GM21786 (cell line): ENCODE results near the gene FHOD1.

Experiments
- ATAC-seq: cut with Tn5 transposase; IDR thresholded peaks from one replicate; pipeline ENCODE4 v1.9.1; 2021; ENCODE audit not compliant: unreplicated experiment

The FHOD1 gene

DNA sequence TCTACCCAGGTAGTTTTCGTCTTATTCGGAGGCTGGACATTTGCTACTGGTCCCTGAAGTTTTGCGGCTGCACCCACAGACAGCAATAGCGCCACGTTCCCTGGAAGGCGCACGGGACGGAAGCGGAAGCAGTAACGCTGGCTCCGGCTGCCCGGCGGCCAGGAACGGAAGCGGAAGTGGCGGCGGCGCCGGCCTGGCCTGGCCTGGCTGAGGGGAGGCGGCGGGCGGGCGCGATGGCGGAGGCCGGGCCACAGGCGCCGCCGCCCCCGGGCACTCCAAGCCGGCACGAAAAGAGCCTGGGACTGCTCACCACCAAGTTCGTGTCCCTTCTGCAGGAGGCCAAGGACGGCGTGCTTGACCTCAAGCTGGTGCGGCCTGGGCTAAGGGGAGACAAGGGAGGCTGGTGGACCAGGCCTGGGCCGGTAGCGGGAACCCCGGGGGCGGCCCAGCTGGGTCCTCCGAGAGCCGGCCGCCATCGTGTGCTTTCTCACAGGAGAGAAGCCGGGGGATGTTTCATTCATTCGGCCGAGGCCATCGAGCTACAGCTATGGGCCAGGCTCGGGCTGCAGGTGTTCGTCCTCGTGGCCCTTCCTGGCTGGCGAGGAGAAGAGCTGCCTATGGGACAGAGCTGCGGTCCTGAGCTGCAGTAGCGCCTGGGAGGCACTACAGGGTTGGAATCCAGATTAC, 55.1 kb downstream of the FHOD1 start, which contains the start of gene E2F4:
E2F4 (plus strand) TSS at position 161 of the 687 bp plus-strand sequence; CDS start at position 234, 73 bp downstream.
- peak; percentile 93 for ATAC-seq

DNA sequence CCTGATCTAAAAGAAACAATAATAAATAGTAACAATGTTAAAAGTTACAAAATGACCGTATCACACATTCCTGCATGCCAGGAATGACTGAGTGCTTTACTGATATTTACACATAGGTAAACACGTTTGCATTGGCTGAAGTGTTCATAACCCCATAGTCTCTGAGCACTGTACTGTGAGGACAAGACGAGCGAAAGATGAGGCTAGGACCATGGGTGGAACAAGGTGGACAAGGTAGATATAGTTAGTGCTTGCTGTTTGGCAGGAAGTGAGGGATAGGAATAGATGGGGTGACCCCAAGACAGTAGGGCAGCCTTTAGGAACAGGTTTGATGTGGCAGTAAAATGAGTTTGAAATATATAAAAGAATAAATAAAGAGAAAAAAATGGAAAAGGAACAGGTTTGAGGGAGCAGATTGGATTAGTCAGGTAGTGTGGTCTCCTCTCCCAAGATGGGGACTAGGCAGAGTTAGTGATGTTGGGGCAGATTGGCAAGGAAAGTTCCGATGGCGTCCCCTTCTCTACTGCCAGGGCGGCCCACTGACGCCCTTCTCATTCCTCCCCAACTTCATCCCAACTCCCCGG, 55.8 kb downstream of the FHOD1 start:
- no peak for ATAC-seq

DNA sequence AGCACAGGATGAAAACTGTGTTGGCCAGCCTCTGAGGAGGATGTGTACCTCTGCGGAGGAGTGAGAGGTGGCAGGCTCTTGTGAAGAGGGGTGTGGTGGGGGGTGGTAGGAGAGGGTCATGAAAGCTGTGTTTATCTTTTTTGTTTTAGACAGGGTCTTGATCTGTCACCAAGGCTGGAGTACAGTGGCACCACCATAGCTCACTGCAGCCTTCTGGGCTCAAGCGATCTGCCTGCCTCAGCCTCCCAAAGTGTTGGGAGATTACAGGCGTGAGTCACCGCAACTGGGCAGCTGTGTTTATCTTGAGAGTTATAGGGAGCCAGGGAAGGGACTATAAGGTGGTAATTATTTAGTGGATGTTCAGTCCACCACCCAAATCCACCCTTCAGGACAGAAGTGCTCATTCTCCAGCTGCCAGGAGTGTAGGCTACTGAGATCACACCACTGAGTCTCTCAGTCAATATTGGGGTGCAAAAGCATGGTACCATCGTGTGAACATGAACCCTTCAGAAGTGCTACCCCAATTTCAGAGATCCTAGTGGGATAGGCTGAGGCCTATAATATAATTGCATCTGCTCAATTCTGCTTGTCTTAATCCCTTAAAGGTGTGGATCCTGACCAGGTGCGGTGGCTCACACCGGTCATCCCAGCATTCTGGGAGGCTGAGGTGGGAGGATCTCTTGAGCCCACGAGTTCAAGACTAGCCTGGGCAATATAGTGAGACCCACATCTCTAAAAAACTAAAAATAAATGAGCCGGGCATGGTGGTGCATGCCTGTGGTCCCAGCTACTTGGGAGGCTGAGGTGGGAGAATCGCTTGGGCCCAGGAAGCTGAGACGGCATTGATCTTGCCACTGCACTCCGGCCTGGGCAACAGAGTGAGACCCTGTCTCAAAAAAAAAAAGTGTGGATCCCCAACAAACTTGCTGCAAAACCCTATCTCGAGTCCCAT, 56.6 kb downstream of the FHOD1 start:
- ATAC-seq = no peak

DNA sequence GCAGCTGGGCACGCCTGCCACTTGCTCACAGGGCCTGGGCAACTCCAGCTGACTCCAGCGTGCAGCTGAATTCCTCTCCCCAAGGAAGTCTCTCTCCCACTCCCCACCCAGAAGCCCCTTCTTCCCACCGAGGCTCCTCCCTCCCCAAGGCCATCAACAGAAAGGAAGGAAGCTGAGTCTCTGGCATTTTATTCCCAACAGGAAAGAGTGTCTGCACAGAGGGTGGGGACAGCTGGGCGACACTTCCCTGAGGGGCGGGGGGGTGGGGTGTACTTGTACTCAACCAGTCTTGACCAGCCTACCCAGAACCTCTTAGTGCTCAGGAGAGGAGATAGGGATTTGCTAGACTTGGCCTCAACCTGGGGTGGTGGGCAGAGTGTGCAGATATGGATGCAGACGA, 57.2 kb downstream of the FHOD1 start, which contains the start of gene EXOC3L1:
EXOC3L1 (minus strand) TSS at position 96 of the 400 bp plus-strand sequence. CDS start 460 bp downstream, outside the sequence.
- no peak for ATAC-seq

DNA sequence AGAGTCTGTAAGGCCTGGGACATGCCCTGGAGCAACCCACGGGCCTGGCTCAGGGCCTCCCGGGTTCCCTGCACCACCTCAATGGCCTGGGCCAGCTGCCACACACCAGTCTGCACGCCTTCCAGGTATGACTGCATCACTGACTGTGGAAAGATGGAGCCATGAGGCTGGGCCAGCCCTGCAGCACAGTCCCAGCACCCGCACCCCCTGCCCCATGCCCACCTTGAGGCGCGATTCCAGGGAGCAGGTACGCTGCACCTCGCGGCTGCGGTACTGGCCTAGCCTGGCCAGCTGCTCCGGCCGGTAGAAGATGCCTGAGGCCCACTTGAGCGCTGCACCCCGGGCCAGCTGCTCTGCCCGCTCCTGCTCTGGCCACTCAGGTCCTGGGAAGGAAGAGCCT, 58.5 kb downstream of the FHOD1 start:
- ATAC-seq = no peak

DNA sequence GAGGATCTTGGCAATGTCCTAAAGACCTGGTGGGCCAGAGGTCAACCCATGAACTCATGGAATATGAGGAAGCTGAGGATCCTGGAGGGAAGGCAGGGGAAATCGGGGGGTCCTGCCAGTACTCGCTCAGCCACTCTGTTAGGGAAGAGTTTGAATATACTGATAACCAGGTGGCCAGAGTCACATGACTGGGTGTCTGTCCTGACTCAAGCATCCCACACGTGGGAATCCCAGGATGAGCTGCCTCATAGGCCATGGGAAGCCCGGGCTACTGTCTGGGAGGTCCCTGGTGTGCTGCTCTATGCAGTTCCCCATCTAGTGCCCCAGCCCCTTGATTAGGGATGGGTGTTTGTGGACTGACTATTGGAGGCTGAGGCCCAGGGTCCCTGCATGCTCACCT, 59.0 kb downstream of the FHOD1 start:
- no peak for ATAC-seq

DNA sequence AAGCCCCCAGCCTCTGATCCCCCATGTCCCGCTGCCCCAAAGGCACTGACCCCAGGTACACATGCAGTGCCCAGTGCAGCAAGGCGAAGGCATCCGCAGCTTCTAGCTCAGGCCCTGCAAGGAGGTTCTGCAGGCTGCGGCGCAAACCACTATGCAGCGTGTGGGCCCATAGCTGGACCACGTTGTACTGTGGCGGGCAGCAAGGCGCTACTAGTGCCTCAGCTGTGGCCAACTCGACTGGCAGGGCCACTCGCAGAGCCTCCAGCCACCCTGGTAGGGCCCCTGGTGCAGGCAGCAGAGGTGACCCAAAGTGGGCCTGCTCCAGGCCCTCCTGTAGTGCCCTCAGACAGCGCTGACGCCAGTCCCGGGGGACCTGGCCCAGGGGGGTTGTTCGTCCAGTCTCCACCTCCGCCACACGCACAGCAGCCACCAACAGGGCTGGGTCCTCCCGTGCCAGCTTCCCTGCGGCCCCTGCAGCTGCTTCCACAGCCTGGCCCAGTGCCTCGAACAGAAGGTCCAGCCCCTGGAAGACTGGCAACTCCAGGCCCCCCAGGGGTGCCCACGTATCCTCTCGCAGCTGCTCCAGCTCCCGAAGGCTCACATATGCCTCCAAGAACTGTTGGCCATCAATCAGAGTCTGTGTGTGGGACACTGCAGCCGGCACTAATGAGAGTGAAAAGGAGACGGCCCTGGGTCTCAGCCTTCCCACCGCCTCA, 59.9 kb downstream of the FHOD1 start:
- ATAC-seq = no peak

DNA sequence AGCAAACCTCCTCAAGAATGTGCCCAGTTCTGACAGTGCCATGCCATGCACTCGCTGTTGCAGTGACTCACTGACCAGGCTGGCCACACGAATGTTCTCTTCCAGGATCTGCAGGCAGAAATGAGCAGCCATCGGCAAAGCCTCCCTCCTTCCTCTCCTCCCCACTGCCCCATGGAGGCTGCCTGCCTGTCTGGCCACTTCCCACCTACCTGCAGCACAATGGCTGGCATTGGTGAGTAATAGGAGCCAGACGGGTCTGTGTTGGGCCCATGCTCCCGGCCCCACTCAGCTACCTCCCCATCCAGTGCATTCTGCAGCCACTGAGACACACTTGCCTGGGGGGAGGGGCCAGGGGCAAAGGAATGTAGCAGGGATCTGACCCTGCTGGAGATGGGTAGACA, 60.7 kb downstream of the FHOD1 start:
- no peak for ATAC-seq

DNA sequence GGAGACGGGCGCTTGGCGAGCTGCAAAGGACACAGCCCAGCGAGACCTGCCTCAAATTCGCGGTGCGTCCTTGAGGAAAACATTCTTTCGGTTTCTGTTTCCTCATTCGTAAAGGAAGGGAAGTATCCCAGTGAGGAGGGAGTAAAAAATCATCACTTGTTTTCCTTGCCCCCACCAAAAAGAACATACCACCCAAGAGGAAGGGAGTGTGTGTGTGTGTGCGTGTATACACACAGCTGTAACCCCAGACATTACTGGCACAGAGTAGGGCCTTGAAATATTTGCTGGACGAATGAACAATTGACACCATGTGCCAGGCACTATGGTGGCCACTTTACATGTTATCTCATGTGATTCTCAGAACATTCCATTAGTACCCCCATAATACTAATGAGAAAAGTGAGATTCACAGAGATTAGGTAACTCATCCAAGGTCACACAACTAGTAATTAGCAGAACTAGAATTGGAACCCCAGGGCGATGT, 61.6 kb downstream of the FHOD1 start:
- ATAC-seq = no peak

DNA sequence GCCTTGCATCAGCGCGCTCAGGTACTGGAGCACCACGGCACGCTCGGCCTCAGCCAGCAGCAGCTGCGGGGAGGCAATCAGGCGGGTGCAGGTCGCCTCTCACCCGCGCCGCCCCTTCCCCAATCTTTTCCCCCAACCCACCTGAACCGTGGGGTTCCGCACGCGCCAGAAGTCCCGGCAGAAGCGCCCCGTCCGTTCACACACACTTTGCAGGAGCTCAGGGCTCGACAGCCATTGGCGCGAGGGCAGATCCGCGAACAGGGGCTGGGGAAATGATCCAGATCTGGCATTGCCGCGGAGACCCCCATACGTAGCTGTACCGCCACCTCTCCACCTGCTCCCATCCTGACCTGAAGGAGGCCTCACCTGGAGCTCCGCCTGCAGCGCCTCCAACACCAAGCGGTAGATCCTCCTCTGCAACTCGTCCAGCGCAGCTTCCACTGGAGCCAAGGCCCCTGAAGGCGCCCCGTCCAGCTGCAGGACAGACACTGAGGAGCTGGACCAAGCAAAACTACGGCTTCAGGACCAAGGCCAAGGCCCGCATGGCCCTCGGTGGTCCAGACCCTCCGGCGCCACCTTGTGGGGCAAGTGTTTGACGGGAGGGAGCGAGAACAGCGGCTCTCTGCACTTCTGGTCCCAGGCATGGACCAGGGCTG, 62.2 kb downstream of the FHOD1 start:
- peak; percentile 20 for ATAC-seq

DNA sequence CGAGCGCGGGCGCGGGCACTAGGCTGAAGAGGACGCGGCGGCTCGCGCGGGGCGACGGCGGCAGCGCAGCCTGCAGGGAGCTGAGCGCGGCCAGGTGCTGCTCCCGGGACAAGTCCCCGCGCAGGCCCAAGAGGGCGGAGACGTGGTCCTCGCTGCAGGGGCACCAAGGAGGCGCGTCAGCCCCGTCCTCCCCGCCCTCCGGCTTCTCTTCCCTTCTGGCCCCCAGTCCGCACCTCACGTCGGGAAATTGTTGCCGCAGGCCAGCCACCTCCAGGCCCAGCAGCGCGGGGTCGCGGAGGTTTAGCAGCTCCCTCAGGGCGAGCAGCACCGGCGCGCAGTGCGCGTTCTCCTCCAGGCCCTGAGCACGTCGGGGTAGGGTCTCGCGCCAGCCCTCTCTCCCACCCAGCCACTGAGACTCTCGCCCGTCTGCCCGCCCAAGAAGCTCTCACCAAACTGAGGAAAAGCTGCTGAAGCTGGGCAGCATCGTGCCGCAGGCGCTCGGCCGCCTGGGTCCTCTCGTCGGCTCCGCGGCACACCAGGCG, 62.8 kb downstream of the FHOD1 start:
- ATAC-seq = no peak

DNA sequence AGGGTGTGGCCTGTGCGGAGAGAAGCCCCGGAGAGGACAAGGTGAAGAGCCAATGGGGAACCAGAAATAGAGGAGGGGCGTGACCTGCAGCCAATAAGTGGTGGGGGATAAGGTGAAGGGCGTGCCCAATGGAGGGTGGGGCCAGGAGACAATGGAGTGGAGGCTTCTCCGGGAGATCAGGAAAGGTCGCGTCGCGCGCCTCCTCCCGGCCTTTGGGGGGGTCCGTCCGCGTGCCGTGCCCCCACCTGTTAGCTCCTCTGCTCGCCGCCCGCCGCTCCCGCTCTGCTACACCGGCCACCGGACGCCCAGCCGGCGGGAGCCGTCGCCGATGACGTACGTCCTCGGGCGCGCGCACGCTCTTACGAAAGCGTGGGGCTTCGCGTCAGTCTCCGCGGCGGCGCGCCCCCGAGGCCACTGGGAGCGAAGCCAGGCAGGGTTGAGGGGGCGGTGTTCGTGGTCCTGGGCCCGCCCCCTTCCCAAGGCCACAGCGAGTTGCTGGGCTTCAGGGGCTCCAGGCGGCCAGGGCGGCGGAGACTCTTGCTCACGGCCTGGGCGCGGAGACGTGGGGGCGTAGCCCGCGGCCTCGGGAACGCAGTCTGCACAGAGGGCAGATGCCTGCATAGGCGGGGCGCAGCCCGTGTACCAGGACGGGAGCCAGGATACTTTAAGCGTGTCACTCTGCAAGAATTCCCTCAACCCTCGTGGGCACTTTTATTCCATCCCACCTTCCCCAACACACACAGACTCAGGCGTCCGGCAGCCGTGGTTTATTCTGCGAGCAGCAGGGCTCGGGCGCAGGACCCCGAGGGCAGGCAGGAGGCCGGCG, 63.4 kb downstream of the FHOD1 start, which contains the start of gene MATCAP1:
MATCAP1 (minus strand) TSS at position 337 of the 826 bp plus-strand sequence. CDS start 3,353 bp downstream, outside the sequence.
- peak; percentile 94 for ATAC-seq

DNA sequence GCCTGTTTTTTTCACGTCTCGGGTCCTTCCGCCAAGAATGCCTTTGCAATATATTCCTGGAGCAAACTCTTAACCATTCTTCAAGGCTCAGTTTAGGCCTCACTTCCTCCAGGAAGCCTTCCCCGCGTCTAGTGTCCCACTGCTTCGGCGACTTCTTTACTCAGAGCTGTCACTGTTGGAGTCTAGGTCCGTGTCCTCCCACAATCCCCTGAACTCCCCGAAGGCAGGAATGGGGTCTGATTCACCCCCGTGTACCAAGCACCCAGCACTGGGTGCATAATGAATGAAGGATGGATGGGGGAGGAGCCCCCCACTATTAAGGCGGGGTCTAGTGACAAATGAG, 64.0 kb downstream of the FHOD1 start:
- ATAC-seq = no peak

DNA sequence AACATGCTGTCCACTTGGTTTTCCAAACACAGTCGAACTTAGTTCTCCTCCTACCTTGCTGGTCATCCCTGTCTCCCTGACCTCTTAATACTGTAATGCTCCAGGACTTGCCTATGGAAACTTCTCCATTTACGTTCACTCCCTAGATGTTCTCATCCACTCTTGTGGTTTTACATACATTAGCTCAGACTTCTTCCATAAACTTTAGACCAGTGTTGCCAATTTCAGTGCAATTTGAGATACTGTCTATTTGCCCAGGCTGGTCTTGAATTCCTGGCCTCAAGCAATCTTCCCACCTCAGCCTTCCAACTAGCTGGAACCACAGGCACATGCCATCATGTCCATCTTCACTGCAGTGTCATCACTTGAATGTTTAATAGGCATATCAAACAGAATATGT, 65.0 kb downstream of the FHOD1 start:
- no peak for ATAC-seq

DNA sequence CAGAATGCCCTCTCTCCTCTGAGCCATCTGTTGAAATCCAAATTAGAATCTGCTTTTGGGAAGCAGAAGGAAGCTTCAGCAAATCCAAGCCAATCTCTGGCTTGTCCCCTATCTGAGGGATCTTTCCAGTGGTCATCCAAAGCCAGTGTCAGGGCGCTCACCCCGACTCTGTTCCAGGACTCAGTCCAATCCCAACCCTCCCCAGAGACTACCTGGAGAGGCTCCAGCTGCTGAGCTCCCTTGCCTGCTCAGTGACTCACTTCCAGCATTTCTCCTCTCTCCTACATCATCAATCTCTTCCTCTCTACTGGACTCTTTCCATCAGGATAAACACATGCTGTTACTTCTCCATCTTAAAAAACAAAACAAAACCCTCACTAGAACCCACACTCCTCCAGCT, 65.9 kb downstream of the FHOD1 start:
- no peak for ATAC-seq

DNA sequence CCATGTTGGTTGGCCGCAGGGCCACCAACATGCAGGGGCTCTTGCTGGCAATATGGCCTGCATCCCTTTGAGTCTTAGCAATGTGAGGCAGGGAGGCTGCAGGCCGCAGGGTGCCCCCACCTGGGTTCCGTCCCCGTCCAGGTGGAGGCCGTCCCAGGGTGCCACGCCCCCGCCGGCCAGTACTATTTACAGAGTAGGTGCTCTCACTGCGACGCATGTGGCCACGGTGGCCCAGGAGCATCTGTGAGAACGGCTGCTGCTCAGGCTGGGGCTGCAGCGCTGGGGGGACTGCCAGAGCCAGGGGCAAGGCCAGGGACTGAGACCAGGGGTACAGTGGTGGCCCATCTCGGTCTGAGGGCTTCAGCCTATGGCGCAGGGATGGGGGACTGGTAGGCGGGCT, 67.1 kb downstream of the FHOD1 start:
- no peak for ATAC-seq

DNA sequence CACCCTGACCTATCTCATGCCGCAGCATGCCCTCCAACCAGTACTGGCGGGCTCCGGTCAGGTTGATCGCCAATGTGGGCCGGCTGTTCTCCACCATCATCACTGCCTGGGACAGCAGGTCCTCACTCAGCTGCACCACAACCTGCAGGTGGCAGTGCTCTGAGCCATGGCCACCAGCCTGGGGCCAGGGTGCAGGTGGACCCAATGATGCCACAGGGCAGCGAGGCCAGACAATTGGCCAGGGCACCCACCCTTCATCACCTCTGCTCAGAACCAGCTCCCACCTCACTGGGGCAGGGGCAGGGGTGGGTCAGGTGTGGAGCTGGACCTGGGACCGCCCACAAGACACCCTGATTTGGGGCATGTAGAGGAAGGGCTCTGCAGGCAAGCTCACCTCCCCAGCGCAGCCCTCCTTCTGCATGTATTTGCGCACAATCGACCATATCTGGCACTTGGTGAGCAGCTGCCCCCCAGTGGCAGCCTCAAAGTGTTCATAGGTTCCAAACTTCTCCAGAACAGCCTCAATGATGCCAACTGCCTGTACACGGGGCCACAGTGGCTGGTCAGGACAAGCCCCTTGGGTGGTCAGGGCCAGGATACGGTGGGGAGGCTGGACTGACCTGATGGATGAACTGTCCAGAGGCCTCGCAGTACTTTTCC, 67.7 kb downstream of the FHOD1 start:
- ATAC-seq = no peak
